IPS-20b (cell line): ENCODE measurements around the gene SLC5A10.

Experiments used
- H3K27ac ChIP-seq: one replicate; pipeline ENCODE4 v1.5.1; 2013; ENCODE audit warnings: low read length
- H3K27me3 ChIP-seq: 2 replicates; pipeline ENCODE4 v1.6.1; 2013; ENCODE audit warnings: mild to moderate bottlenecking, low read length, inconsistent platforms; ENCODE audit not compliant: insufficient read depth
- H3K36me3 ChIP-seq: 2 replicates; pipeline ENCODE4 v1.6.1; 2013; ENCODE audit warnings: low read depth, mild to moderate bottlenecking, inconsistent platforms, low read length, moderate library complexity; ENCODE audit not compliant: insufficient read depth
- H3K4me1 ChIP-seq: 2 replicates; pipeline ENCODE4 v1.6.1; 2013; ENCODE audit warnings: mild to moderate bottlenecking, control low read depth, inconsistent platforms, low read length, moderate library complexity; ENCODE audit not compliant: insufficient read depth
- H3K4me3 ChIP-seq: 2 replicates; pipeline ENCODE4 v1.5.1; 2013; ENCODE audit warnings: mild to moderate bottlenecking, low read length, inconsistent platforms
- H3K9ac ChIP-seq: 2 replicates; pipeline ENCODE4 v1.6.1; 2013; ENCODE audit warnings: low read depth, mild to moderate bottlenecking, inconsistent platforms, low read length, moderate library complexity
- H3K9me3 ChIP-seq: 2 replicates; pipeline ENCODE4 v1.6.1; 2013; ENCODE audit warnings: mild to moderate bottlenecking, low read depth, low read length, inconsistent platforms; ENCODE audit not compliant: insufficient read depth

SLC5A10 gene

GRCh38 chr17:19011581-19011980 is 59.6 kb downstream of the SLC5A10 start:
- Histone ChIP-seq H3K27me3 (no peaks in the 10 kb centered on the region), H3K4me3 (no peak overlapping the region), H3K27ac (no peak overlapping the region), H3K4me1 (no peaks in the 10 kb centered on the region), H3K9ac (no peak overlapping the region), H3K36me3 (no peaks in the 10 kb centered on the region), H3K9me3 (no peaks in the 10 kb centered on the region; the same call in 1 of the 2 replicates)

GRCh38 chr17:19012171-19013080 is 60.5 kb downstream of the SLC5A10 start:
- Histone ChIP-seq H3K9me3 (no peaks in the 10 kb centered on the region), H3K36me3 (no peaks in the 10 kb centered on the region), H3K27me3 (no peaks in the 10 kb centered on the region), H3K4me1 (no peaks in the 10 kb centered on the region), H3K9ac (no peak overlapping the region), H3K4me3 (no peak overlapping the region), H3K27ac (no peak overlapping the region)

GRCh38 chr17:19013226-19013625 is 61.3 kb downstream of the SLC5A10 start:
- H3K9ac ChIP-seq: no peak overlapping the region
- H3K4me1 ChIP-seq: no peaks in the 10 kb centered on the region
- H3K27ac ChIP-seq: no peak overlapping the region
- no peaks in the 10 kb centered on the region for H3K27me3 ChIP-seq
- H3K9me3 ChIP-seq: no peaks in the 10 kb centered on the region
- no peak overlapping the region for H3K4me3 ChIP-seq
- no peaks in the 10 kb centered on the region for H3K36me3 ChIP-seq

DNA sequence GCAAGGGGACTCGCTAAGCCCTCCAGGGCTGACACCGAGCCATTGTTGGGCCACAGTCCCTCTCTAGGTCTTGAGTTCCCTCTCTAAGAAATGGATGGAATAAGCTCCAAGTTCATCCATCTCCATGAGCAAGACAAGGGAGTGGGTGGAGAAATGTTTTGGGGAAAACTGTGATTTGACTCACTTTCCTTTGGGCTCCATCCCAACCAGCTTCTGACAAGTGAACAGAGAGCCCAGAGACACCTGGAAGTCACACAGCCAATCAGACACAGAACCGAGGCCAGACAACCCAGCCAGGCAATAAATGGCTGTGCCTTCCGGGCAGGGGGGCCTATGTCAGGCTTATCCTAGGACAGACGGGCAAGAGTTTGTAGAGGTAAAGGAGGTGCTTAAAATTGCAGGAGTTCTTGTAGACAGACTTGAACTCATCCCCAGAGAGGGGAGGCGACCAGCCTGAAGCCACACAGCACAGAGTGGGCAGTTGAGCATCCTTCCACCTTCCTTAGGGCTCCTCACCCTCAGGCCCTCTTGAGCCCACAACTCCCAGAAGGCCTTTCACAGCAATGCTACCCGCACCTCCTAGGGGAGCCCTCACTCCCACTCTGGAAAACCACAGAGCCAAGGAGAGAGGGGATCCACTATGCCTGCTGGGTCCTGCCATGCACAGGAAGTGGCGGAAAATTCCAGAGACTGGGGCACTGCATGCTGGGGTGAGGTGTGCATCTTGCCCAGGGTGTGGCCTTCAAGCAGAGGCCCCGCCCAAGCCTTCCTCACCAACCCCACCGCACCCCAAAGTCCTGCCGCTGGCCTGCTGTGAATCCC is 62.1 kb downstream of the SLC5A10 start:
- Histone ChIP-seq H3K4me3 (no peak overlapping the region), H3K4me1 (no peaks in the 10 kb centered on the region), H3K27ac (no peak overlapping the region)

GRCh38 chr17:19014628-19015215 is 62.8 kb downstream of the SLC5A10 start:
- Histone ChIP-seq H3K4me1 (no peaks in the 10 kb centered on the region), H3K27ac (no peak overlapping the region), H3K9me3 (no peaks in the 10 kb centered on the region), H3K9ac (no peak overlapping the region), H3K27me3 (no peaks in the 10 kb centered on the region), H3K36me3 (no peaks in the 10 kb centered on the region), H3K4me3 (no peak overlapping the region)

More for the DNA sequence above, 62.1 kb downstream of the SLC5A10 start:
- no peak overlapping the region for H3K9ac ChIP-seq
- H3K9me3 ChIP-seq: no peaks in the 10 kb centered on the region
- no peaks in the 10 kb centered on the region for H3K27me3 ChIP-seq
- no peaks in the 10 kb centered on the region for H3K36me3 ChIP-seq

- no peaks in the 10 kb centered on the region for H3K27me3 ChIP-seq
- no peaks in the 10 kb centered on the region for H3K4me1 ChIP-seq
- H3K27ac ChIP-seq: no peak overlapping the region
- H3K36me3 ChIP-seq: no peaks in the 10 kb centered on the region
- no peaks in the 10 kb centered on the region for H3K9me3 ChIP-seq
- H3K4me3 ChIP-seq: no peak overlapping the region
- H3K9ac ChIP-seq: no peak overlapping the region
Measured at GRCh38 chr17:19015428-19015827, 63.5 kb downstream of the SLC5A10 start.

GRCh38 chr17:19016297-19016696 is 64.3 kb downstream of the SLC5A10 start:
- H3K36me3 ChIP-seq: no peaks in the 10 kb centered on the region
- no peak overlapping the region for H3K4me3 ChIP-seq
- H3K27me3 ChIP-seq: no peaks in the 10 kb centered on the region
- no peak overlapping the region for H3K9ac ChIP-seq
- H3K4me1 ChIP-seq: no peaks in the 10 kb centered on the region
- no peak overlapping the region for H3K27ac ChIP-seq
- no peaks in the 10 kb centered on the region for H3K9me3 ChIP-seq

GRCh38 chr17:19016881-19017280 is 64.9 kb downstream of the SLC5A10 start:
- H3K36me3 ChIP-seq: no peaks in the 10 kb centered on the region
- no peaks in the 10 kb centered on the region for H3K9me3 ChIP-seq
- H3K4me1 ChIP-seq: no peaks in the 10 kb centered on the region
- H3K4me3 ChIP-seq: no peak overlapping the region
- no peak overlapping the region for H3K9ac ChIP-seq
- H3K27ac ChIP-seq: no peak overlapping the region
- H3K27me3 ChIP-seq: no peaks in the 10 kb centered on the region

GRCh38 chr17:19017401-19017800 is 65.4 kb downstream of the SLC5A10 start:
- no peak overlapping the region for H3K4me3 ChIP-seq
- no peak overlapping the region for H3K27ac ChIP-seq
- H3K9ac ChIP-seq: no peak overlapping the region
- no peaks in the 10 kb centered on the region for H3K4me1 ChIP-seq
- no peaks in the 10 kb centered on the region for H3K27me3 ChIP-seq
- no peaks in the 10 kb centered on the region for H3K36me3 ChIP-seq
- no peaks in the 10 kb centered on the region for H3K9me3 ChIP-seq

GRCh38 chr17:19017804-19018599 is 66.0 kb downstream of the SLC5A10 start:
- Histone ChIP-seq H3K4me3 (no peak overlapping the region), H3K36me3 (no peaks in the 10 kb centered on the region), H3K4me1 (no peaks in the 10 kb centered on the region), H3K27me3 (no peaks in the 10 kb centered on the region), H3K27ac (no peak overlapping the region), H3K9ac (no peak overlapping the region), H3K9me3 (no peaks in the 10 kb centered on the region)

- no peaks in the 10 kb centered on the region for H3K27me3 ChIP-seq
- H3K9me3 ChIP-seq: no peaks in the 10 kb centered on the region
- H3K36me3 ChIP-seq: no peaks in the 10 kb centered on the region
- H3K4me3 ChIP-seq: no peak overlapping the region
- H3K9ac ChIP-seq: no peak overlapping the region
- no peaks in the 10 kb centered on the region for H3K4me1 ChIP-seq
- H3K27ac ChIP-seq: no peak overlapping the region
Measured at GRCh38 chr17:19018600-19018950, 66.6 kb downstream of the SLC5A10 start.
